Neural progenitor cell (in vitro differentiated cells): Measurements from ENCODE around the gene EPS8. TPM values are rescaled to one million over a fixed set of nuclear protein-coding genes. Genes with fewer than 3 reads are reported as not detected.

Experiments used
- DNase-seq: peaks from one replicate; pipeline ENCODE4 v3.0.0-alpha.2; 2016; ENCODE audit warnings: low spot score
- H2AFZ ChIP-seq: fragments of 200-600 bp; sonication (generic); replicated peaks from 2 replicates; pipeline ENCODE4 v1.6.1; 2016; ENCODE audit warnings: antibody characterized with exemption
- H3F3A ChIP-seq: fragments of 200-600 bp; sonication (generic); 2 replicates; pipeline ENCODE4 v1.6.1; 2016; ENCODE audit warnings: antibody characterized with exemption, low read depth
- H3K27ac ChIP-seq: fragments of 200-600 bp; sonication (generic); 2 replicates; pipeline ENCODE4 v1.5.1; 2016; ENCODE audit warnings: mild to moderate bottlenecking
- H3K27me3 ChIP-seq: fragments of 200-600 bp; sonication (generic); 2 replicates; pipeline ENCODE4 v1.6.1; 2016; ENCODE audit warnings: mild to moderate bottlenecking, moderate library complexity
- H3K36me3 ChIP-seq: fragments of 200-600 bp; sonication (generic); 2 replicates; pipeline ENCODE4 v1.5.1; 2016
- H3K4me1 ChIP-seq: fragments of 200-600 bp; sonication (generic); 2 replicates; pipeline ENCODE4 v1.6.1; 2016; ENCODE audit warnings: mixed run types
- H3K4me2 ChIP-seq: fragments of 200-600 bp; sonication (generic); 2 replicates; pipeline ENCODE4 v1.6.1; 2016
- H3K4me3 ChIP-seq: fragments of 200-600 bp; sonication (generic); 2 replicates; pipeline ENCODE4 v1.5.1; 2016
- H3K79me2 ChIP-seq: fragments of 200-600 bp; sonication (generic); 2 replicates; pipeline ENCODE4 v1.6.1; 2016; ENCODE audit warnings: low read depth
- H3K9ac ChIP-seq: fragments of 200-600 bp; sonication (generic); 2 replicates; pipeline ENCODE4 v1.6.1; 2016
- H3K9me3 ChIP-seq: fragments of 200-600 bp; sonication (generic); 2 replicates; pipeline ENCODE4 v1.5.1; 2016; ENCODE audit warnings: low read depth
- H4K20me1 ChIP-seq: fragments of 200-600 bp; sonication (generic); 2 replicates; pipeline ENCODE4 v1.6.1; 2016; ENCODE audit warnings: low read depth
- H3K27ac Mint-ChIP-seq: 3 replicates; pipeline ENCODE4 v1.8.0; 2021; ENCODE audit warnings: mixed read lengths
- H3K27me3 Mint-ChIP-seq: 2 replicates; pipeline ENCODE4 v1.8.0; 2022; ENCODE audit warnings: low read depth, mild to moderate bottlenecking, inconsistent platforms, moderate library complexity, mixed read lengths; ENCODE audit not compliant: insufficient read depth
- H3K36me3 Mint-ChIP-seq: 3 replicates; pipeline ENCODE4 v1.8.0; 2021; ENCODE audit warnings: mixed read lengths
- H3K4me1 Mint-ChIP-seq: 3 replicates; pipeline ENCODE4 v1.8.0; 2021; ENCODE audit warnings: mixed read lengths
- H3K4me3 Mint-ChIP-seq: 3 replicates; pipeline ENCODE4 v1.8.0; 2021; ENCODE audit warnings: mild to moderate bottlenecking, moderate library complexity, mixed read lengths
- H3K9me3 Mint-ChIP-seq: 3 replicates; pipeline ENCODE4 v1.8.0; 2020; ENCODE audit warnings: mixed read lengths
- EZH2 ChIP-seq: fragments of 200-600 bp; sonication (generic); IDR thresholded peaks from 2 replicates; pipeline ENCODE4 v1.6.1; 2017; ENCODE audit warnings: antibody characterized with exemption, mild to moderate bottlenecking, moderate library complexity
- EZH2phosphoT487 ChIP-seq: fragments of 200-600 bp; sonication (generic); IDR thresholded peaks from 2 replicates; pipeline ENCODE4 v1.6.1; 2017; ENCODE audit warnings: antibody characterized with exemption
- total RNA-seq: library from RNA; depleted of rRNA; stranded (reverse); fragments of >200 nt; gene quantifications from 2 replicates; pipeline ENCODE4 v1.2.3, GENCODE V29; 2015; ENCODE audit warnings: low replicate concordance
- TF ChIP-seq, protein P1 (sequence below): fragments of 200-600 bp; sonication (generic); IDR thresholded peaks from 2 replicates; pipeline ENCODE4 v1.5.1; 2017; ENCODE audit warnings: antibody characterized with exemption, mild to moderate bottlenecking

EPS8 gene
- total RNA-seq, 1 donor from 2014 or later = 17.0 TPM

DNA sequence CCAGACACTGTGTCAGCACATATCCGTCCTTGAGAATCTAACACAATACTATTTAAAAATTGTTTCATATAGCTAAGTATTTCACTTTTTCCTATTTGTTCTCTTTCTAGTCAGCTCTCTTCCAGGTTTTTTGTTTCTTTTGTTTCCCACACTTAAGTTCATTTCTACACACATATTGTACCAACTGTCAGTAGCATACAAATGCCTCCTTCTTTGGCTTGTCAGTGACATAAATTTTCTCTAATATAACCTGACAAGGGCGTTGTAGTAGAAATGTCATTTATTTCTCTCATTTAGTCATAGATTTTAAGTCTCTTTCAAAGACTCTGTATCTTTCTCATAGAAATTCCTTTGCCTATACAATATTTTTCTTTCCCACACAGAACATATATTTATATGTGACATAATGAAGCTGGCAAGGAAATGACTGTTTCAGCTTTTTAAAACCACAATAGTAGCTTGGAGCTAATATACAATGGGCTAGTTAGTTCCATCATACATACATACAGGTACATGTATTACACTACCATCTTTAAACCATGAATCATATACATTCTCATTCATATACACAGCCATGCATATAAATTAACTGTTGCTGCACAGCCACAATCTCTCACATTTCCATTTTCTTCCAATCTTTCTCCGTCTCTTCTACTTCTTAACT is 42.3 kb upstream of the EPS8 start:
- no peak overlapping the region for H2AFZ ChIP-seq
- H3K4me1 ChIP-seq = no peaks in the 10 kb centered on the region
- no peaks in the 10 kb centered on the region for H3K9me3 Mint-ChIP-seq
- H3K27me3 Mint-ChIP-seq = no peaks in the 10 kb centered on the region
- DNase-seq = no peak
- no peaks in the 10 kb centered on the region for H3K9me3 ChIP-seq
- no peaks in the 10 kb centered on the region for H3F3A ChIP-seq
- no peak overlapping the region for H3K4me2 ChIP-seq
- H3K27me3 ChIP-seq = no peaks in the 10 kb centered on the region
- H3K36me3 ChIP-seq = no peaks in the 10 kb centered on the region
- no peak overlapping the region for H3K4me3 ChIP-seq
- no peaks in the 10 kb centered on the region for H4K20me1 ChIP-seq
- H3K79me2 ChIP-seq = no peaks in the 10 kb centered on the region
- H3K9ac ChIP-seq = no peak overlapping the region
- TF ChIP-seq EZH2phosphoT487 (no peak), EZH2 (no peak)
- TF ChIP-seq, protein P1, sequence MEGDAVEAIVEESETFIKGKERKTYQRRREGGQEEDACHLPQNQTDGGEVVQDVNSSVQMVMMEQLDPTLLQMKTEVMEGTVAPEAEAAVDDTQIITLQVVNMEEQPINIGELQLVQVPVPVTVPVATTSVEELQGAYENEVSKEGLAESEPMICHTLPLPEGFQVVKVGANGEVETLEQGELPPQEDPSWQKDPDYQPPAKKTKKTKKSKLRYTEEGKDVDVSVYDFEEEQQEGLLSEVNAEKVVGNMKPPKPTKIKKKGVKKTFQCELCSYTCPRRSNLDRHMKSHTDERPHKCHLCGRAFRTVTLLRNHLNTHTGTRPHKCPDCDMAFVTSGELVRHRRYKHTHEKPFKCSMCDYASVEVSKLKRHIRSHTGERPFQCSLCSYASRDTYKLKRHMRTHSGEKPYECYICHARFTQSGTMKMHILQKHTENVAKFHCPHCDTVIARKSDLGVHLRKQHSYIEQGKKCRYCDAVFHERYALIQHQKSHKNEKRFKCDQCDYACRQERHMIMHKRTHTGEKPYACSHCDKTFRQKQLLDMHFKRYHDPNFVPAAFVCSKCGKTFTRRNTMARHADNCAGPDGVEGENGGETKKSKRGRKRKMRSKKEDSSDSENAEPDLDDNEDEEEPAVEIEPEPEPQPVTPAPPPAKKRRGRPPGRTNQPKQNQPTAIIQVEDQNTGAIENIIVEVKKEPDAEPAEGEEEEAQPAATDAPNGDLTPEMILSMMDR = no peak
- H3K36me3 Mint-ChIP-seq = no peaks in the 10 kb centered on the region
- H3K4me1 Mint-ChIP-seq = no peaks in the 10 kb centered on the region
- H3K27ac ChIP-seq = no peak overlapping the region
- no peak overlapping the region for H3K27ac Mint-ChIP-seq
- no peak overlapping the region for H3K4me3 Mint-ChIP-seq

DNA sequence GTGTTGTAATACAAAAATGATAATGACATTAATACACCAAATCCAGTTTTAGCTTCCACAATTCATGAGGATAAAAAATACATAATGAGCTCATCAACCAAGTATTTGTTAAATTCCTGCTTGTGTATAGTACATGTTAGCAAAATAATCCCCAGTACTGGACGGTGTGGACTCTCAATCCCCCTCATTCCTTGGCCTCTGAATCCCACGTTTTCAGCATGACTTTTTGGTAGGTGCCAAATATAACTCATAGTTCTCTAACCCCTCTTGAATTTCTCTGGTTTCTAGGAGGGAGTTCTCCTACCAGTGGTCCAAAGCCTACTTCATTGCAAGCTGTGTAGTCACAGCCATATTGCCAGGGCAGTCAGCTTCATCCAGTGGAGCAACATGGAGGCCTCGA is 41.4 kb upstream of the EPS8 start:
- H3K27ac Mint-ChIP-seq = no peak overlapping the region
- no peaks in the 10 kb centered on the region for H3K27me3 Mint-ChIP-seq
- Histone ChIP-seq H3K27ac (no peak overlapping the region), H3K4me2 (no peak overlapping the region), H3F3A (no peaks in the 10 kb centered on the region), H3K4me1 (no peaks in the 10 kb centered on the region), H3K27me3 (no peaks in the 10 kb centered on the region), H4K20me1 (no peaks in the 10 kb centered on the region), H3K9ac (no peak overlapping the region), H3K79me2 (no peaks in the 10 kb centered on the region), H3K36me3 (no peaks in the 10 kb centered on the region), H2AFZ (no peak overlapping the region), H3K9me3 (no peaks in the 10 kb centered on the region), H3K4me3 (no peak overlapping the region)
- H3K36me3 Mint-ChIP-seq = no peaks in the 10 kb centered on the region
- H3K9me3 Mint-ChIP-seq = no peaks in the 10 kb centered on the region
- H3K4me3 Mint-ChIP-seq = no peak overlapping the region
- no peak for DNase-seq
- TF ChIP-seq, protein P1 = no peak
- TF ChIP-seq EZH2 (no peak), EZH2phosphoT487 (no peak)
- no peaks in the 10 kb centered on the region for H3K4me1 Mint-ChIP-seq

DNA sequence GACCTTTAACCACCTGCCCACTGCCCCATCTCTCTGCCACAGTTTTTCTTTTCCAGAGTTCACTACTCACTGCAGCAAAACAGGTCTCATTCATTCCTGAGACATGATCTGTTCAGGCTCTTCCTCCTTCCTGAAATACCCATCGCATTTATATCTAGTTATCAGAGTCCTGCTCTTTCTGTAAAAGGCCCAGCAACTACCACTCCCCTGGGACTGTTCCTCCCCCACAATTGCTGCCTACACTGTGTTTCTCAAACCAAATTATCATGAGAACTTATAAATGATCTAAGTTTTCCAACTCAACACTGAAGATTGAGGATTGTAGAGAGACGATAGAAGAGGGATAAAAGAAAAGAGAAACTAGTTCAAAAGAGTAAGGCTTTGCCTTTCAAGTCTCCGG is 40.8 kb upstream of the EPS8 start:
- no peak overlapping the region for H2AFZ ChIP-seq

More for the DNA sequence above, 40.8 kb upstream of the EPS8 start:
- no peak for DNase-seq
- H3K4me2 ChIP-seq = no peak overlapping the region
- H3F3A ChIP-seq = no peaks in the 10 kb centered on the region
- H3K27ac Mint-ChIP-seq = no peak overlapping the region
- no peaks in the 10 kb centered on the region for H3K27me3 ChIP-seq
- H4K20me1 ChIP-seq = no peaks in the 10 kb centered on the region
- H3K4me1 ChIP-seq = no peaks in the 10 kb centered on the region
- no peaks in the 10 kb centered on the region for H3K36me3 Mint-ChIP-seq
- no peaks in the 10 kb centered on the region for H3K9me3 Mint-ChIP-seq
- no peaks in the 10 kb centered on the region for H3K79me2 ChIP-seq
- no peak overlapping the region for H3K9ac ChIP-seq
- H3K36me3 ChIP-seq = no peaks in the 10 kb centered on the region
- H3K9me3 ChIP-seq = no peaks in the 10 kb centered on the region
- H3K4me3 Mint-ChIP-seq = no peak overlapping the region
- H3K27ac ChIP-seq = no peak overlapping the region
- no peaks in the 10 kb centered on the region for H3K27me3 Mint-ChIP-seq
- no peak overlapping the region for H3K4me3 ChIP-seq
- TF ChIP-seq EZH2 (no peak), EZH2phosphoT487 (no peak)
- TF ChIP-seq, protein P1 = no peak
- H3K4me1 Mint-ChIP-seq = no peaks in the 10 kb centered on the region
